ENCODE measurements around the gene SDK1.

The SDK1 gene

GRCh38 chr7:3862774-3863173 is 561.7 kb downstream of the SDK1 start:
- no peak for DNase-seq (ENCODE audit: low read depth)
- TF ChIP-seq CTCF (conservative IDR thresholded peaks at IDR 0.05; ENCODE audit: low read length) = no peak
- H3K4me3 ChIP-seq (ENCODE audit: low read length) = no peak overlapping the region

- TF ChIP-seq CTCF (conservative IDR thresholded peaks at IDR 0.05; ENCODE audit: low read length) = no peak
- no peak overlapping the region for H3K4me3 ChIP-seq (ENCODE audit: low read length)
- DNase-seq (ENCODE audit: low read depth) = no peak
Measured at GRCh38 chr7:3866277-3866676, 565.2 kb downstream of the SDK1 start.

- no peak for TF ChIP-seq CTCF (conservative IDR thresholded peaks at IDR 0.05; ENCODE audit: low read length)
- H3K4me3 ChIP-seq (ENCODE audit: low read length) = no peak overlapping the region
- DNase-seq (ENCODE audit: low read depth) = no peak
Measured at GRCh38 chr7:3867863-3868262, 566.8 kb downstream of the SDK1 start.

GRCh38 chr7:3879355-3880075 is 578.5 kb downstream of the SDK1 start:
- no peak overlapping the region for H3K4me3 ChIP-seq (ENCODE audit: low read length)
- no peak for DNase-seq (ENCODE audit: low read depth)
- no peak for TF ChIP-seq CTCF (conservative IDR thresholded peaks at IDR 0.05; ENCODE audit: low read length)

- DNase-seq (ENCODE audit: low read depth) = no peak
- no peak overlapping the region for H3K4me3 ChIP-seq (ENCODE audit: low read length)
- no peak for TF ChIP-seq CTCF (conservative IDR thresholded peaks at IDR 0.05; ENCODE audit: low read length)
Measured at GRCh38 chr7:3880228-3880987, 579.4 kb downstream of the SDK1 start.

GRCh38 chr7:3882782-3883181 is 581.7 kb downstream of the SDK1 start:
- no peak for DNase-seq (ENCODE audit: low read depth)
- H3K4me3 ChIP-seq (ENCODE audit: low read length) = no peak overlapping the region
- no peak for TF ChIP-seq CTCF (conservative IDR thresholded peaks at IDR 0.05; ENCODE audit: low read length)

GRCh38 chr7:3884543-3884942 is 583.5 kb downstream of the SDK1 start:
- H3K4me3 ChIP-seq (ENCODE audit: low read length) = no peak overlapping the region
- no peak for DNase-seq (ENCODE audit: low read depth)
- no peak for TF ChIP-seq CTCF (conservative IDR thresholded peaks at IDR 0.05; ENCODE audit: low read length)

All from AG10803 (cell line).